Left ventricle myocardium inferior (tissue), 1 donor: ENCODE measurements around the gene DLG2. TPM values are rescaled to one million over a fixed set of nuclear protein-coding genes. Genes with fewer than 3 reads are reported as not detected.

Experiments
- DNase-seq: peaks from one replicate; pipeline ENCODE4 v3.0.0-alpha.2; 2020
- H3K27ac ChIP-seq: fragments of 200-600 bp; replicated peaks from 2 replicates; pipeline ENCODE4 v1.8.0; 2021
- H3K27me3 ChIP-seq: fragments of 200-600 bp; 2 replicates; pipeline ENCODE4 v1.8.0; 2021; ENCODE audit warnings: low read depth
- H3K36me3 ChIP-seq: fragments of 200-600 bp; 2 replicates; pipeline ENCODE4 v1.8.0; 2021
- H3K4me1 ChIP-seq: fragments of 200-600 bp; 2 replicates; pipeline ENCODE4 v1.8.0; 2021
- H3K4me3 ChIP-seq: fragments of 200-600 bp; 2 replicates; pipeline ENCODE4 v1.8.0; 2021; ENCODE audit warnings: mild to moderate bottlenecking, moderate library complexity
- H3K9me3 ChIP-seq: fragments of 200-600 bp; replicated peaks from 2 replicates; pipeline ENCODE4 v1.8.0; 2021
- CTCF ChIP-seq: fragments of 200-600 bp; IDR thresholded peaks from 2 replicates; pipeline ENCODE4 v1.8.0; 2021; ENCODE audit warnings: antibody characterized with exemption, mild to moderate bottlenecking, borderline replicate concordance
- intact Hi-C: fragments of 100-400 bp; cut with micrococcal nuclease; formaldehyde crosslinking; loops from one replicate; pipeline ENCODE4 v1.11.0; 2022
- total RNA-seq: library from RNA; stranded (reverse); fragmentation: NEBNext Ultra II Directional; extraction: Animal tissue kit (Norgen Biotek cat#: 25700); gene quantifications from one replicate; pipeline ENCODE4 v1.2.1, GENCODE V29; 2021
- donor health status: DM: no; HTN: yes; CAD: no; lungs with severe emphysema.

Gene DLG2
- total RNA-seq, 1 donor from 2014 or later = 6.5 TPM

- no peak for TF ChIP-seq CTCF
- H3K4me3 ChIP-seq = no peak overlapping the region
- no peaks in the 10 kb centered on the region for H3K36me3 ChIP-seq
- H3K4me1 ChIP-seq = no peaks in the 10 kb centered on the region
- intact Hi-C loops = no loop called here
- H3K9me3 ChIP-seq = peaks cover 15% of the 10 kb centered on the region
- no peaks in the 10 kb centered on the region for H3K27me3 ChIP-seq
- no peak overlapping the region for H3K27ac ChIP-seq
- DNase-seq = no peak
Observed at GRCh38 chr11:84157639-84158038, 1469.5 kb downstream of the DLG2 start.

GRCh38 chr11:84146826-84147225 lies 1480.3 kb downstream of the DLG2 start:
- Histone ChIP-seq H3K9me3 (no peaks in the 10 kb centered on the region), H3K4me1 (no peaks in the 10 kb centered on the region), H3K36me3 (no peaks in the 10 kb centered on the region), H3K27me3 (no peaks in the 10 kb centered on the region), H3K27ac (no peak overlapping the region), H3K4me3 (no peak overlapping the region)
- TF ChIP-seq CTCF = no peak
- no peak for DNase-seq
- intact Hi-C loops = no loop called here

- Histone ChIP-seq H3K27me3 (no peaks in the 10 kb centered on the region), H3K4me1 (no peaks in the 10 kb centered on the region), H3K36me3 (no peaks in the 10 kb centered on the region), H3K9me3 (no peaks in the 10 kb centered on the region), H3K4me3 (no peak overlapping the region), H3K27ac (no peak overlapping the region)
- TF ChIP-seq CTCF = no peak
- DNase-seq = no peak
- intact Hi-C loops = no loop called here
Observed at GRCh38 chr11:84145616-84146185, 1481.4 kb downstream of the DLG2 start.

- no peaks in the 10 kb centered on the region for H3K4me1 ChIP-seq
- no peak for TF ChIP-seq CTCF
- no peaks in the 10 kb centered on the region for H3K27me3 ChIP-seq
- H3K36me3 ChIP-seq = no peaks in the 10 kb centered on the region
- no peak overlapping the region for H3K27ac ChIP-seq
- H3K9me3 ChIP-seq = no peaks in the 10 kb centered on the region
- H3K4me3 ChIP-seq = no peak overlapping the region
- intact Hi-C loops = no loop called here
- no peak for DNase-seq
Observed at GRCh38 chr11:84144531-84144930, 1482.6 kb downstream of the DLG2 start.

- no peaks in the 10 kb centered on the region for H3K4me1 ChIP-seq
- no peaks in the 10 kb centered on the region for H3K36me3 ChIP-seq
- H3K9me3 ChIP-seq = no peaks in the 10 kb centered on the region
- H3K4me3 ChIP-seq = no peak overlapping the region
- no peak for TF ChIP-seq CTCF
- intact Hi-C loops = no loop called here
- no peaks in the 10 kb centered on the region for H3K27me3 ChIP-seq
- no peak overlapping the region for H3K27ac ChIP-seq
- DNase-seq = no peak
Observed at GRCh38 chr11:84142411-84142810, 1484.7 kb downstream of the DLG2 start.
